ENCODE measurements around the gene VPS37D. TPM values are rescaled to one million over a fixed set of nuclear protein-coding genes. Genes with fewer than 3 reads are reported as not detected.

The VPS37D gene
- total RNA-seq, 1 experiment from 2014 or later = 5.7 TPM

DNA sequence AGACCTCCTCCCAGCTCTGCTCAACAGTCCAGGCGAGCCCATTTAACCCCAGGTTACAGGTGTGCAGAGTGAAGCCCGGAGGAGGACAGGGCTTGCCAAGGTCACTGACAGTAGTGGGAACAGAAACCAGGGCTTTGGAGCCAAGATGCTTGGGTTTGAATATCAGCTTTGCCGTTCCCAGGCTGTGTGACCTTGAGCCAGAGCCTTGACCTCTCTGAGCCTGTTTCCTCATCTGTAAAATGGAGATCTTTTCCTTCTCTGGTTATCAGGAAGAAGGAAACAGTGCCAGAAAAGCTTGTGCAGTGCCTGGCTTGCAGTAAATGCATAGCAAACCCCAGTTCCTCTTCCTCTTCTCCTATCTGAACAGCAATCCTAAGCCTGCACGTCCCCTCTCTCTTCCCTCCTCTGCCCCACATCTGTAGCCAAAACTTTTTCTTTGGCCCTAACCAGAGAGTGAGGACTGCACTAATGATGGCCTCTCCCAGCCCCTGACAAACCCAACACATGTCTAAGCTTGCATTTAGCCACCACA, 21.9 kb upstream of the VPS37D start:
- Mint-ChIP-seq H3K4me1 (peaks cover 15% of the 10 kb centered on the region), H3K9me3 (peaks cover 3% of the 10 kb centered on the region), H3K27me3 (ENCODE audit: low read depth) (peaks cover 62% of the 10 kb centered on the region), H3K4me3 (no peak overlapping the region), H3K27ac (no peak overlapping the region), H3K36me3 (no peaks in the 10 kb centered on the region)
- no peak for ATAC-seq
- POLR2A ChIA-PET = interaction anchor here (1.2 kb wide), 1 partner anchor 21 kb away, joined by 3 read pairs; the partner anchor contains the start of gene MLXIPL
- CTCF ChIA-PET = interaction anchor here (1.1 to 2.4 kb wide), 4 partner anchors 16 to 38 kb away, joined by 3 to 14 read pairs (median 6); no protein-coding TSS in a partner anchor
- no peak for TF ChIP-seq NR1H2 (CRISPR knock-in tag; IDR thresholded peaks at IDR 0.05)
- DNase-seq (ENCODE audit: low spot score) = no peak

DNA sequence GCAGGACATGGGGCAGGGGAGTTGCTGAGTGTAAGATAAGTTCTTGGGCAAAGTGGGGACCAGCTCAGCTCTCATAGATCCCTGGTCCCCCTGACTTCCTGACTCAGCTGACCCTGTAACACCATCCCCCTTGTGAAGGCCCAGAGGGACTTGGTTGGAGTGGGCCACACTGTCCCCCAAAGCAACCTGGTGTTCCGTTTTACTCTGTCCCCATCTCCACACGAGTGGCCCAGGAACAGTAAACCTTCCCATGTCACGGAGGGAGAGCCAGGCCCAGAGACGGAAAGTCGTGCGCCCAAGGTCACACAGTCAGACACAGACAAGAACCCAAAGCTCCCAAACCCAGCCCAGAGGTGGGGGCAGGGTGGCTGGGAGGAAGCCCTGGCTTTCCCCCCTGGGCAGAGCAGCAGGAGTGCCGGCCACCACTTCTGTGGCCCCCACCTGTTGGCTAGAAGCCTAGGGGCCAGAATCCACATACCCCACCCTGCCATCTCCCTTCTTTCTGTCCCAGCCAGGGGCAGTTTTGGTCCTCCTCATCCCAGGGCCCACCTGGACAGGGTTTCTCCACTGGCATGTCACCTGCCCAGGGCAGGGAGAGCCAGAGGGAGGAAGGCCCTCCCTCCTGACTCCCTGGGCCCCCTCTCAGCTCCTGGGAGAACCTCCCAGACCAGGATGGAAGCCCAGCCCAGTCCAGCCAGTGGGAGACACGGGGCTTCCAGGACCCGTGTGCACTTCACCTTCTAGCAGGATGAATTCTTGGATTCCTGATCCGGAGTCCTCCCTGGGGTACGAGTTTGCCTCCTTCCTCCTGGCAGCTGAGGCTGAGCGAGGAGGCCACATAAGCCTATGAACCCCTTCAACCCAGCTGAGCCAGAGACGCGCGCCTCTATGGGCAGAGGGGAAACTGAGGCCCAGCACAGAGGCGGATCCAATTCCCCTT, 20.6 kb upstream of the VPS37D start:
- Mint-ChIP-seq H3K9me3 (no peaks in the 10 kb centered on the region), H3K27me3 (ENCODE audit: low read depth) (peaks cover 69% of the 10 kb centered on the region), H3K4me1 (peaks cover 15% of the 10 kb centered on the region), H3K27ac (no peak overlapping the region), H3K4me3 (peak overlapping the region; percentile 61), H3K36me3 (no peaks in the 10 kb centered on the region)
- ATAC-seq = peak; percentile 8; the same call in 1 of the 2 replicates
- no peak for DNase-seq (ENCODE audit: low spot score)
- CTCF ChIA-PET = interaction anchor here (0.5 to 2.4 kb wide), 10 partner anchors 11 to 54 kb away, joined by 3 to 14 read pairs (median 4); partner anchors contain the start of genes MLXIPL and VPS37D
- TF ChIP-seq ZNF263 (CRISPR knock-in tag; IDR thresholded peaks at IDR 0.05; ENCODE audit: low read depth) (peak; percentile 24; the same call in 1 of the 2 replicates), FOXP4 (CRISPR knock-in tag; IDR thresholded peaks at IDR 0.05) (no peak)
- POLR2A ChIA-PET = interaction anchor here (1.1 kb wide), 1 partner anchor 23 kb away, joined by 4 read pairs; the partner anchor contains the start of gene MLXIPL

DNA sequence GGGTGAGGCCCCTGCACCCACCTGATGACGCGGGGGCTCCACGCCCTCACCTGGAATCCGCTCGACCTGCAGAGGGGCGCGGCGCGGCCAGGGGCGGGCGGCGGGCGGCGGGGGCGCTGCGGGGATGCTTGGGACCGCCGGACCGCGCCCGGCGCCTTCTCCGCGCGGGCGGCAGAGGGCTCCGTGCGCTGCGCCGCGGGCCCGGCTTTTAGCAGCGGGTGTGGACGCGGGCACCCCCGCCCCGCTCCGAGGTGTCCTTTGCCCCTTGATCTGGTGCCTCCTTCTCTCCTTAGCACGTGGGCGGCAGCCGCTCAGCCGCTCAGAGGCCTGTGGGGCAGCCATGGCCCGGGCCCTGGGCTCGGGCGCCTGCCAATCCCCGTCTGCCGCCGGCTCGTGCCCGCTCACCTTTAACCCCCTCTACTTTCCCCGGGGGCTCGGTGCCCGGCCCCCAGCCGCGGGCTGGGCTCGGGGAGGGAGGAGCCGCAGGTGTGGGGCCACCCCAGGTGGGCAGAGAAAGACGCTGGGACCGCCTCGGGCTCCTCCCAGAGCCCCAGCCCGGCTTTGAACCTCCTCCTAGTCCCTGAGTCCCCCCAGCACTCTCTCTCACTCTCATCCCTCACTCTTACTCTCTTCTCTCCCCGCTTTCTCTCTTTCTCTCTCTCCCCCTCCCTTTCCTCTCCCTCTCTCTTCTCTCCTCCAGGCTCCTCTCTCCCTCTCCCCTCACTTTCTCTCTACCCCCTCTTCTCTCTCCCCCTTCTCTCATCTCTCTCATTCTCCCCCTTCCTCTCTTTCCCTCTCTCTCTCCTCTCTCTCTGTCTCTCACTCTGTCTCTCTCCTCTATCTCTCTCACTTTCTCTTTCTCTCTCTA, 19.7 kb upstream of the VPS37D start:
- Mint-ChIP-seq H3K36me3 (no peaks in the 10 kb centered on the region), H3K4me3 (peak overlapping the region; percentile 70), H3K9me3 (no peaks in the 10 kb centered on the region), H3K27me3 (ENCODE audit: low read depth) (peaks cover 74% of the 10 kb centered on the region), H3K4me1 (peaks cover 15% of the 10 kb centered on the region), H3K27ac (no peak overlapping the region)
- ChIA-PET CTCF (interaction anchor here (2.2 to 2.4 kb wide), 2 partner anchors 19 to 41 kb away, joined by 8 to 14 read pairs; no protein-coding TSS in a partner anchor), POLR2A (interaction anchor here (1.1 kb wide), 1 partner anchor 23 kb away, joined by 4 read pairs; the partner anchor contains the start of gene MLXIPL)
- peak; percentile 38 for DNase-seq (ENCODE audit: low spot score)
- peak; percentile 62 for ATAC-seq
- no peak for TF ChIP-seq ZNF396 (CRISPR knock-in tag; IDR thresholded peaks at IDR 0.05; ENCODE audit: borderline replicate concordance)
- no peak for TF ChIP-seq RORB (CRISPR knock-in tag; IDR thresholded peaks at IDR 0.05)
- peak; percentile 44; the same call in 1 of the 2 replicates for TF ChIP-seq HMGXB4 (CRISPR knock-in tag; IDR thresholded peaks at IDR 0.05)
- TF ChIP-seq KAT7 (CRISPR knock-in tag; IDR thresholded peaks at IDR 0.05; ENCODE audit: borderline replicate concordance) = no peak
- TF ChIP-seq NFYB (CRISPR knock-in tag; conservative IDR thresholded peaks at IDR 0.05; ENCODE audit: low read depth) = no peak
- no peak for TF ChIP-seq ZNF232 (CRISPR knock-in tag; IDR thresholded peaks at IDR 0.05)
- no peak for TF ChIP-seq E2F5 (CRISPR knock-in tag; IDR thresholded peaks at IDR 0.05)
- no peak for TF ChIP-seq ZBTB21 (CRISPR knock-in tag; IDR thresholded peaks at IDR 0.05; ENCODE audit: borderline replicate concordance)
- TF ChIP-seq, protein P1, sequence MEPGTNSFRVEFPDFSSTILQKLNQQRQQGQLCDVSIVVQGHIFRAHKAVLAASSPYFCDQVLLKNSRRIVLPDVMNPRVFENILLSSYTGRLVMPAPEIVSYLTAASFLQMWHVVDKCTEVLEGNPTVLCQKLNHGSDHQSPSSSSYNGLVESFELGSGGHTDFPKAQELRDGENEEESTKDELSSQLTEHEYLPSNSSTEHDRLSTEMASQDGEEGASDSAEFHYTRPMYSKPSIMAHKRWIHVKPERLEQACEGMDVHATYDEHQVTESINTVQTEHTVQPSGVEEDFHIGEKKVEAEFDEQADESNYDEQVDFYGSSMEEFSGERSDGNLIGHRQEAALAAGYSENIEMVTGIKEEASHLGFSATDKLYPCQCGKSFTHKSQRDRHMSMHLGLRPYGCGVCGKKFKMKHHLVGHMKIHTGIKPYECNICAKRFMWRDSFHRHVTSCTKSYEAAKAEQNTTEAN (CRISPR knock-in tag; IDR thresholded peaks at IDR 0.05) = no peak
- TF ChIP-seq, protein P2, sequence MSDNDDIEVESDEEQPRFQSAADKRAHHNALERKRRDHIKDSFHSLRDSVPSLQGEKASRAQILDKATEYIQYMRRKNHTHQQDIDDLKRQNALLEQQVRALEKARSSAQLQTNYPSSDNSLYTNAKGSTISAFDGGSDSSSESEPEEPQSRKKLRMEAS (CRISPR knock-in tag; IDR thresholded peaks at IDR 0.05) = peak; percentile 57; the same call in 1 of the 2 replicates
- 0 out of 2 replicates have a peak, but pooled peaks have one; percentile 5 for TF ChIP-seq ZNF423 (CRISPR knock-in tag; IDR thresholded peaks at IDR 0.05)
- peak; percentile 51; the same call in 1 of the 2 replicates for TF ChIP-seq GABPB1 (CRISPR knock-in tag; IDR thresholded peaks at IDR 0.05)
- no peak for TF ChIP-seq ZNF416 (CRISPR knock-in tag; IDR thresholded peaks at IDR 0.05)
- TF ChIP-seq ZNF263 (CRISPR knock-in tag; IDR thresholded peaks at IDR 0.05; ENCODE audit: low read depth) = 0 out of 2 replicates have a peak, but pooled peaks have one; percentile 8
- 0 out of 2 replicates have a peak, but pooled peaks have one; percentile 81 for TF ChIP-seq ZNF512 (CRISPR knock-in tag; IDR thresholded peaks at IDR 0.05; ENCODE audit: borderline replicate concordance)

All from WTC11 (cell line).